GM08714 (cell line): ENCODE measurements around the gene MED16.

Source experiments
- H3K4me3 ChIP-seq: fragments of 200-500 bp; sonication (Bioruptor generic); 2 replicates; pipeline ENCODE4 v1.5.1; 2014; ENCODE audit warnings: mild to moderate bottlenecking, low read length, inconsistent platforms
- ZNF274 ChIP-seq: IDR thresholded peaks from 2 replicates; pipeline ENCODE4 v1.6.1; 2012; ENCODE audit warnings: mild to moderate bottlenecking, low read depth, low read length

The MED16 gene, protein sequence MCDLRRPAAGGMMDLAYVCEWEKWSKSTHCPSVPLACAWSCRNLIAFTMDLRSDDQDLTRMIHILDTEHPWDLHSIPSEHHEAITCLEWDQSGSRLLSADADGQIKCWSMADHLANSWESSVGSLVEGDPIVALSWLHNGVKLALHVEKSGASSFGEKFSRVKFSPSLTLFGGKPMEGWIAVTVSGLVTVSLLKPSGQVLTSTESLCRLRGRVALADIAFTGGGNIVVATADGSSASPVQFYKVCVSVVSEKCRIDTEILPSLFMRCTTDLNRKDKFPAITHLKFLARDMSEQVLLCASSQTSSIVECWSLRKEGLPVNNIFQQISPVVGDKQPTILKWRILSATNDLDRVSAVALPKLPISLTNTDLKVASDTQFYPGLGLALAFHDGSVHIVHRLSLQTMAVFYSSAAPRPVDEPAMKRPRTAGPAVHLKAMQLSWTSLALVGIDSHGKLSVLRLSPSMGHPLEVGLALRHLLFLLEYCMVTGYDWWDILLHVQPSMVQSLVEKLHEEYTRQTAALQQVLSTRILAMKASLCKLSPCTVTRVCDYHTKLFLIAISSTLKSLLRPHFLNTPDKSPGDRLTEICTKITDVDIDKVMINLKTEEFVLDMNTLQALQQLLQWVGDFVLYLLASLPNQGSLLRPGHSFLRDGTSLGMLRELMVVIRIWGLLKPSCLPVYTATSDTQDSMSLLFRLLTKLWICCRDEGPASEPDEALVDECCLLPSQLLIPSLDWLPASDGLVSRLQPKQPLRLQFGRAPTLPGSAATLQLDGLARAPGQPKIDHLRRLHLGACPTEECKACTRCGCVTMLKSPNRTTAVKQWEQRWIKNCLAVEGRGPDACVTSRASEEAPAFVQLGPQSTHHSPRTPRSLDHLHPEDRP

DNA sequence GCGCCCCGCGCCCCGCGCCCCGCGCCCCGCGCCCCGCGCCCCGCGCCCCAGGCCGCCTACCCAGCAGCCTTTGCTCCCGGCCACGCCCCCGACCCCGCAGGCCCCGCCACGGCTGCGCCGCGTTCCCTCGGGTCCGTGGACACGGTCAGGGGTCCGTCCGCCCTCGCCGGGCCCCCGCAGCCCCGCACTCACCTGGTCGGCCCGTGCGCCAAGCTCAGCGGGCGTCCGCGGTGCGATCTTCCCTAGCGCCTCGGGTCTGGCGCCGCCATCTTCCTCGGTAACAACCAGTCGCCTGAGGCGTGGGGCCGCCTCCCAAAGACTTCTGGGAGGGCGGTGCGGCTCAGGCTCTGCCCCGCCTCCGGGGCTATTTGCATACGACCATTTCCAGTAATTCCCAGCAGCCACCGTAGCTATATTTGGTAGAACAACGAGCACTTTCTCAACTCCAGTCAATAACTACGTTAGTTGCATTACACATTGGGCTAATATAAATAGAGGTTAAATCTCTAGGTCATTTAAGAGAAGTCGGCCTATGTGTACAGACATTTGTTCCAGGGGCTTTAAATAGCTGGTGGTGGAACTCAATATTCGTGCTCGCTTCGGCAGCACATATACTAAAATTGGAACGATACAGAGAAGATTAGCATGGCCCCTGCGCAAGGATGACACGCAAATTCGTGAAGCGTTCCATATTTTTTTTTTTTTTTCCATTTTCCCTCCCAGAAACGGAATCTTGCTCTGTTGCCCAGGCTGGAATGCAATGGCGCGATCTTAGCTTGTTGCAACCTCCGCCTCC, at the start of gene MED16, which contains the start of gene RNU6-9:
MED16 (minus strand) TSS at position 294 of the 796 bp plus-strand sequence. CDS start 2,056 bp downstream, outside the sequence.
RNU6-9 (plus strand) TSS at position 591 of the 796 bp plus-strand sequence.
- TF ChIP-seq ZNF274 = no peak

DNA sequence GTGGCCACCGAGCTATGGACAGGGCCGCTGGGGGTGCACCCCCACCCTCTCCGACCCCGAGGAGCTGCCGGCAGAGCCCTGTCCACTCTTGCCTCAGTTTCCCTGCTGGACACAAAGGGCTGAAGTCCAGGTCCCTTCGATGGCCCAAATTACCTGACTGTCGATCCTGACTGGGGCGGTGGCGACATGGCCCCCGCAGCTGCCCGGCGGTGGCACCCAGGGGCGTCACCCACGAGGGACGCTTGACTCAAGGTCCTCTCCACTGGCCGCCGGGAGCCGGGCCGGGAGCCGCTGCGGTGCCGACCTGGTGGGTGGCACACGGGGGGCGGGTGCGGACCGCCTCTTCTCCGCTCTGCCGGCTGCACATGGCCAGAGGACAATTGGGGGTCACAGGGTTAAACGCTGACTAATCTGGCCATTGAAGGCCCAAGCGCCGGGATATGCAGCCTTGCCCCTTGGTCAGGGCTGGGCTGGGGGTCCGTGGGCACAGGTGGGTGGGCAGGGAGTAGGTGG, 49.2 kb upstream of the MED16 start:
- TF ChIP-seq ZNF274 = no peak
- H3K4me3 ChIP-seq = no peak overlapping the region

More for the DNA sequence above, at the start of gene MED16, which contains the start of gene RNU6-9:
- H3K4me3 ChIP-seq = peak within 1 kb of the TSS; percentile 92

DNA sequence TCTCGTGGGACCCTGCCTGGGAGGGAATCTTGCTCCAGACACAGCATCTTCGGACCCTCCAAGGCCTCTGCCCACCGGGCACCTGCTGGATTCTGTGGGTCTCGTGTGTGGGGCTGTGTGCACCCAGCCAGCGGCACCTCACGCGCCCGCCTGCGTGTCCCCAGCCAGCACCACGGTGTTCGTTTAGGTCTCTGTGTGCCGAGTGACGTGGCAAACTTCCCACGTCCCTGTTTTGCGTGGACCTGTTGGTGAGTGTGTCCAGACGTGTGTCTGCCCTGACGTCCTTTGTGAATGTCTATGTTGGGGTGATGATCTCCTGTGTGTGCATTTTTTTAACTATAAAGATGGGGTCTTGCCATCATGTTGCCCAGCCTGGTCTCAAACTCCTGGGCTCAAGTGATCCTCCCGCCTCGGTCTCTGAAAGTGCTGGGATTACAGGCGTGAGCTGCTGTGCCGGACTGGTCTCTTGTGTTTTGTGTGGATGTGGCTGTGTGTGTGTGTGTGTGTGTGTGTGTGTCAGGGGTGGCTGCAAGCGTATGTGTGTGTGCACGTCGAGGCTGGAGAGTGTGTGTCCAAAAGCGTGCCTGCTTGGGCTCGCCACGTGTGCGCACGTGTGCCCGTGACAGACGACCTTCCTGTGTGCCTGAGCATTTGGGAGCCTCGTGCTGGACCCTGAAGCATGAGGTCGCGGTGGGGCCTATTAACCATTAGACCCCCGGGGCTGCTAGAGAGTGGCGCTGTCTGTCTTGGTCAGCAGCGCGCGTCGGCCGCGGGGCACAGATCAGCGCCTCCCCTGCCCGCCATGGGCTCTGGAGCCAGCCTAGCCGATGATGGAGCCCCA, 48.5 kb upstream of the MED16 start:
- no peak for TF ChIP-seq ZNF274
- no peak overlapping the region for H3K4me3 ChIP-seq

DNA sequence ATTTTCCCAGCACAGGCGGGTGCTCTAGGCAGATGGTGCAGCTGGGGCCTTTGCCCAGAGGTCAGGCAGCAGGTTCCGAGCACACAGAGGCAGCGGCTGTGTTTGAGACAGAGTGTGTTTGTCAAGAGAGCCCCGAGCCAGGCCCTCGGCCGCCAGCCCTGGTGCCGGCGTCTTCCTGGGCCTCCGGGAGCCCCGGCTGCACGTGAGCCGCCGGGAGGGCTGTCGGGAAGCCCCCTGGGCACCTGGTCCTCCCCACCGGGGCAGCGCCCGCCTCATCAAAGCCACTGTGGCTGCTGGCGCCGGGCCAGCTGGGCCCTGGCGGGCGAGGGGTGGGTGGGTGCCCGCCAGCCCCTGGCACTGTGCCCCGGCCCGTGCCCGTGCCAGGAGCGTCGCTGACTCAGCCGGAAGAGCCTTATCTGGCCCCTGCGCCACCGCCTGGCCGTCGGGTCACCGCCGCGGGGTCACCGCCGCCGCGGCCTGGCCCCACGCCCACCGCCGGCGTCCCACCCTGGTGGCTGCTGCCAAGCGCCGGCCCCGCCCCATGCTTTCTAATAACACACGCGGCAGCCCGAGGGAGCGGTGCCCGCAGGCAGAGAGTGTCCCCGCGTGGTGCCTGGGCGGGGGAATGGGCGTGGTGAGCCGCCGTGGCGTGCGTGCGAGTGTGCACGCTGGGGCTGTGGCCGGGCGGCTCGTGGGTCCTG, 47.8 kb upstream of the MED16 start:
- no peak for TF ChIP-seq ZNF274
- peak overlapping the region; percentile 14; the same call in 1 of the 2 replicates for H3K4me3 ChIP-seq

DNA sequence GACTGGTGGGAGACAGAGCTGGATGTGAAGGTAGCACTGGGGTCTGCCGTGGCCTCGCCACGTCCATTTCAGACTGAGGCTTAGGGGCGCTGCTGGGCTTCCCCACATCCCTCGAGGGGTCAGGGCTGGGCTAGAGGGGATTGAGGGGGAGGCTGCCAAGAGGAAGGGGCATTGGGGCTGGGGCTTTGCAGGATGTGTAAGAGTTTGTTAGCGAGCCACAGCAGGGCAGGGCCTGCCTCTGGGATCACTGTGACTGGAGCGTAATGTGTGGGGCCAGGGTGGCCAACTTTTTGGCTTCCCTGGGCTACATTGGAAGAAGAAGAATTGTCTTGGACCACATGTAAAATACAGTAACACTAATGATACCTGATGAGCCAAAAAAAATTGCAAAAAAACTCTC, 46.9 kb upstream of the MED16 start:
- no peak overlapping the region; the same call in 1 of the 2 replicates for H3K4me3 ChIP-seq
- TF ChIP-seq ZNF274 = no peak

DNA sequence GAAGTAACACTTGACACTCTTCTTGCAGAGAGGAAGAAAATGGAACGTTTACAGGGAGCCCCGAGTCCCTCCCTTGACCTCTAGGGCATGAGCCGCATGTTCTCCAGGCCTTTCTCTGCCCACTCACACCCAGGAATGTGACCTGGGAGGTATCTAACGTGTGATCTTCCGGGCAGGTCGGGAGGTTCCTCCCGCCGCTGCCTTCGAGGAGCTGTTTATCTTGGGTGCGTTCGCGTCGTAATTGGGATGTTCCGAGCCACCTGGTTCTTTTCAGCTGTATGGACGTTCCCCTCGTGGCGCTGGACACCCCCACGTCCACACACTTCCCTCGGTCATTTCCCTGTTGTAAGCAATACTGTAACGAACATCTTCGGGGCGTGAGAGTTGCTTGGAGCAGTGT, 46.5 kb upstream of the MED16 start:
- no peak overlapping the region for H3K4me3 ChIP-seq
- no peak for TF ChIP-seq ZNF274

DNA sequence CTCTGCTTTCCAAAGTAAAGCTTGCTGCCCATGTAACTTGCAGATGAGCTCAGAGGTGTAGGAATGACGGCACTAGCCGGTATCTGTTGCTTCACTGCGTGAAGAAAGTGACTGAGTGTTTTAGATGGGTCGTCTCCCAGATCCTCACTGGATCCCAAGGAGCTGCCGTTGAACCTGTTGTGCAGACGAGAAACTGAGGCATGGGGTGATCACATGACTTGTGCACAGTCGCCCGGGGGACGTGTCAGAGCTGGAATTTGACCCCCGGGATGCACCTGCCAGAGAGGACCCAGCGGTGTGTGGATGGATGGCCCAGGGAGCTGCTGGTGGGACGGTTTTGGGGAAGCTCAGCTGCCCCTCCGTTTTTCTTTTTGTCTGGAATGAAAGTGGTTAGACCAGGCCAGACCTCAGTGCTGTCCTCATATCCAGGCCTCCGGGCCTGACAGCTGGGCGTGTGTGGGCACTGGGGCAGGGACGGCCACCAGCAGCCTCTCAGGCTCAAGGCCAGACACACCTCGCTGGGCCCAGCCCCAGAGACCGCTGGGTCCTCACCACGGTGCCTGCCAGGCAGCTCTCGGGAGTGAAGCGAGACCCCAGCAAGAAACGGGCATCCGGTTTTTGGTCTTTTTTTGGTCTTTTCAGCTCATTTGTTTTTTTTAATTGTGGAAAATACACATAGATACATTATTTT, 45.4 kb upstream of the MED16 start:
- no peak for TF ChIP-seq ZNF274

DNA sequence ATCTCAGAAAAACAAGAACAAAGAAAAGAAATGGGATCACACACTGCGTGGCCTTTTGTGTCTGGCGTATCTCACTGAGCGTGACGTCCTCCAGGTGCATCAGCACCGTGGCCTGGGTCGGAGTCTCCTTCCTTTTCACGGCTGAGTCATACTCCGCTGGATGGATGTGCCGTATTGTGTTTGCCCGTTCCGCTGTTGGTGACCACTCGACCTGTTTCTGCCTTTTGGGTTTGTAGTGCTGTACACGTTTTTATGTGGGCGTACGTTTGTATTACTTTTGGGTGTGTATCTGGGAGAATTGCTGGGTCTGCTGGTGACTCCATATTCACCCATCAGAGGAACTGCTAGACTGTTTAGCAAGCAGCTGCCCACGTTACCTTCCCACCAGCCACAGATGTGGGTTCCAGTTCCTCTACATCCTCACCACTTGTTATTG, 44.3 kb upstream of the MED16 start:
- H3K4me3 ChIP-seq = no peak overlapping the region
- TF ChIP-seq ZNF274 = no peak

More for the DNA sequence above, 45.4 kb upstream of the MED16 start:
- H3K4me3 ChIP-seq = no peak overlapping the region

DNA sequence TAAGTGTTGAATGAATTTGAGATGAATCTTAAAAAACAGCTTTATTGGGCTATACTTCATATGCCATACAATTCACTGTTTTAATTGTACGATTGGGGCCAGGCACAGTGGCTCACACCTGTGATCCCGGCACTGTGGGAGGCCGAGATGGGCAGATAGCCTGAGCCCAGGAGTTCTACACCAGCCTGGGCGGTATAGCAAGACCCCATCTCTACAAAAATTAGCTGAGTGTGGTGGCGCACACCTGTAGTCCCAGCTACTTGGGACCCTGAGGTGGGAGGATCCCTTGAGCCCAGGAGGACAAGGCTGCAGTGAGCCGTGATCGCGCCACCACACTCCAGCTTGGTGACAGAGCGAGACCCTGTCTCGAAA, 43.2 kb upstream of the MED16 start:
- H3K4me3 ChIP-seq = no peak overlapping the region
- no peak for TF ChIP-seq ZNF274

DNA sequence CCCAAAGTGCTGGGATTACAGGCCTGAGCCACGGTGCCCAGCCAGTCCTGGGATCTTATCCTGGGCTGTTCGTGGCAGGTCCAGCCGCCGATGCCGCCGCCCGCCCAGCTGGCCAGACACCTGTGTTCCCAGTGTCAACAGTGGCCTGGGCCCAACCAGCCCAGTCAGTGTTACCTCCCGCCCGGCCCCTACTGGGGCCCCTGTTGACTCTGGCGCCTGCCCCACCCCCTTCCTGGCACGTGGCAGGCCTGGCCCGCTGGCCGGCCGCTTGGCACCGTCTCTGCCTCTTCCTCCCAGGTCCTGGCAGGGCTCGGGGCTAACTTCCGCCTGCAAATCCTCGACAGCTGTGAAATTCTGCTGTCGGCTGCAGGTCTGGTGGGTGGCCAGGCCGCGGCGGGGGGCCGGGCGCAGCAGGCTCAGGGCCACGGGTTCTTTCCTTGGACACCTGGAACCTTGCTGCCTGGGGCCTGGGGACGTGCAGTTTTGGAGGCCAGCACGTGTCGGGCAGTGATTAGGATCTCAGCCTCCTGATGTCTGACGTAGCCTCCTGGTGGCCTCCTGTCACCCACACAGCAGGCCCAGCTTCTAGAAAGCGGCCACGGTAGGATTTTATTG, 42.0 kb upstream of the MED16 start:
- no peak overlapping the region for H3K4me3 ChIP-seq
- TF ChIP-seq ZNF274 = no peak

DNA sequence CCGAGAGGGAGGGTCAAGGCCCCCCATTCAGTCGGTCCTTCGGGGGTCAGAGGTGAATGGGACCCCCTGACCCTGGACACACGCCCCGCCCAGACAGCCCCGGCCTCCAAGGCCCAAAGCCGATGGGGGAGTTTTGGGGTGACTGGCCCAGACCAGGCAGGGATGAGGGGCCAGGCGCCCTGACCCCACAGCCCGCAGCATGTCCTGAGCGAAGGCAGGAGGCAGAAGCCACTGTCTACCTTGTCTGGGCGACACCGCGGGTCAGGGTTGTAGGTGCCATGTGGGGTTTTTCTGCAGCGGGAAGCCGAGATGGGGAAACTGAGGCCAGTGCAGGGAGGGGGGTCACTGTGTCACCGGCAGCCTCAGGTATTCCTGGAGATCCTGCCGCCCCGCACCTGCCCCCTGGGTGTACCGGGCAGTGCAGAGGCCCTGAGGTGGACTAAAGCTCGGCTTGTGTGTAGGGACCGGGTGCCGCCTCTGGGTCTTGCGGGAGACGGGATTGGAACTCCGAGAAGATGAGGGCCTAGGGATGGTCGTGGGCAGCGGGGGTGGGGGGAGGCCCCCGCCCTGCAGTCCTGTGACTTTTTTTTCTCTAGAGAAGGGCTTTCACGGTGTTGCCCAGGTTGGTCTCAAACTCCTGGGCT, 41.3 kb upstream of the MED16 start:
- H3K4me3 ChIP-seq = no peak overlapping the region

More for the DNA sequence above, 41.3 kb upstream of the MED16 start:
- TF ChIP-seq ZNF274 = no peak
